Nephron (organoid): Measurements from ENCODE around the gene NFKBIE.

Experiments
- H3K27ac Mint-ChIP-seq, 3 experiments: 2 replicates each; pipeline ENCODE4 v1.8.0; 2020; ENCODE audit warnings: mixed read lengths in 3 of 3, mild to moderate bottlenecking in 2 of 3, moderate library complexity in 1 of 3
- H3K27me3 Mint-ChIP-seq: 2 replicates; pipeline ENCODE4 v1.8.0; 2021; ENCODE audit warnings: low read depth, mild to moderate bottlenecking, moderate library complexity, mixed read lengths
- H3K36me3 Mint-ChIP-seq: 2 replicates; pipeline ENCODE4 v1.8.0; 2020; ENCODE audit warnings: low read depth, mixed read lengths
- H3K4me1 Mint-ChIP-seq: 2 replicates; pipeline ENCODE4 v1.8.0; 2020; ENCODE audit warnings: mixed read lengths
- H3K4me3 Mint-ChIP-seq, 3 experiments: 2 replicates each; pipeline ENCODE4 v1.8.0; 2020; ENCODE audit warnings: mild to moderate bottlenecking in 3 of 3, mixed read lengths in 3 of 3, moderate library complexity in 2 of 3
- H3K9me3 Mint-ChIP-seq: 2 replicates; pipeline ENCODE4 v1.8.0; 2020; ENCODE audit warnings: mixed read lengths
- CTCF ChIP-seq, 3 experiments: fragments of 200-600 bp; sonication (generic); IDR thresholded peaks; one replicate each; pipeline ENCODE4 v1.5.0; 2021; ENCODE audit warnings: antibody characterized with exemption in 3 of 3; ENCODE audit not compliant: unreplicated experiment in 3 of 3

NFKBIE gene

GRCh38 chr6:44285552-44286284 lies 20.4 kb upstream of the NFKBIE start:
- no peak overlapping the region for H3K4me3 Mint-ChIP-seq
- TF ChIP-seq CTCF (IDR thresholded peaks at IDR 0.05; ENCODE audit: unreplicated experiment in 3 of 3): no peak
- no peaks in the 10 kb centered on the region for H3K9me3 Mint-ChIP-seq
- H3K27ac Mint-ChIP-seq: no peak overlapping the region
- peaks cover 70% of the 10 kb centered on the region for H3K27me3 Mint-ChIP-seq
- no peaks in the 10 kb centered on the region for H3K4me1 Mint-ChIP-seq
- H3K36me3 Mint-ChIP-seq: no peaks in the 10 kb centered on the region

- Mint-ChIP-seq H3K27ac (no peak overlapping the region), H3K36me3 (no peaks in the 10 kb centered on the region), H3K4me1 (no peaks in the 10 kb centered on the region), H3K4me3 (no peak overlapping the region), H3K9me3 (no peaks in the 10 kb centered on the region), H3K27me3 (peaks cover 73% of the 10 kb centered on the region)
- TF ChIP-seq CTCF (IDR thresholded peaks at IDR 0.05; ENCODE audit: unreplicated experiment in 3 of 3): no peak
Observed at GRCh38 chr6:44284867-44285266, 19.5 kb upstream of the NFKBIE start.

GRCh38 chr6:44284121-44284520 lies 18.8 kb upstream of the NFKBIE start:
- no peaks in the 10 kb centered on the region for H3K9me3 Mint-ChIP-seq
- no peak overlapping the region for H3K27ac Mint-ChIP-seq
- no peak for TF ChIP-seq CTCF (IDR thresholded peaks at IDR 0.05; ENCODE audit: unreplicated experiment in 3 of 3)
- peaks cover 73% of the 10 kb centered on the region for H3K27me3 Mint-ChIP-seq
- H3K4me1 Mint-ChIP-seq: no peaks in the 10 kb centered on the region
- H3K4me3 Mint-ChIP-seq: no peak overlapping the region
- no peaks in the 10 kb centered on the region for H3K36me3 Mint-ChIP-seq

- Mint-ChIP-seq H3K27me3 (peaks cover 48% of the 10 kb centered on the region), H3K36me3 (no peaks in the 10 kb centered on the region), H3K27ac (no peak overlapping the region), H3K9me3 (no peaks in the 10 kb centered on the region), H3K4me3 (no peak overlapping the region), H3K4me1 (no peaks in the 10 kb centered on the region)
- no peak for TF ChIP-seq CTCF (IDR thresholded peaks at IDR 0.05; ENCODE audit: unreplicated experiment in 3 of 3)
Observed at GRCh38 chr6:44278774-44279697, 13.7 kb upstream of the NFKBIE start.

- Mint-ChIP-seq H3K27me3 (peaks cover 46% of the 10 kb centered on the region), H3K36me3 (no peaks in the 10 kb centered on the region), H3K4me3 (no peak overlapping the region), H3K27ac (no peak overlapping the region), H3K4me1 (no peaks in the 10 kb centered on the region), H3K9me3 (no peaks in the 10 kb centered on the region)
- no peak for TF ChIP-seq CTCF (IDR thresholded peaks at IDR 0.05; ENCODE audit: unreplicated experiment in 3 of 3)
Observed at GRCh38 chr6:44278315-44278714, 13.0 kb upstream of the NFKBIE start.
